Osteoblast (primary cell): Measurements from ENCODE around the gene PLEKHA7. TPM values are rescaled to one million over a fixed set of nuclear protein-coding genes. Genes with fewer than 3 reads are reported as not detected.

Experiments used
- DNase-seq: peaks from one replicate; pipeline ENCODE4 v3.0.0; 2011; ENCODE audit warnings: low spot score, mixed read lengths; ENCODE audit not compliant: insufficient read length; ENCODE audit errors: missing footprints
- H2AFZ ChIP-seq: 2 replicates; pipeline ENCODE4 v1.6.0; 2011; ENCODE audit warnings: mild to moderate bottlenecking, low read length
- H3K27ac ChIP-seq: 2 replicates; pipeline ENCODE4 v1.5.1; 2011; ENCODE audit warnings: mild to moderate bottlenecking, low read depth, low read length, moderate library complexity
- H3K27me3 ChIP-seq: 2 replicates; pipeline ENCODE4 v1.6.0; 2012; ENCODE audit warnings: mild to moderate bottlenecking, control low read depth, inconsistent platforms, low read length, moderate library complexity; ENCODE audit not compliant: insufficient read depth
- H3K36me3 ChIP-seq: 2 replicates; pipeline ENCODE4 v1.5.1; 2011; ENCODE audit warnings: mild to moderate bottlenecking, low read length, control low read depth, moderate library complexity; ENCODE audit not compliant: insufficient read depth
- H3K4me1 ChIP-seq: 2 replicates; pipeline ENCODE4 v1.5.1; 2011; ENCODE audit warnings: mild to moderate bottlenecking, low read length, control low read depth, moderate library complexity; ENCODE audit not compliant: insufficient read depth
- H3K4me2 ChIP-seq: 2 replicates; pipeline ENCODE4 v1.6.0; 2011; ENCODE audit warnings: mild to moderate bottlenecking, low read length; ENCODE audit not compliant: insufficient read depth
- H3K4me3 ChIP-seq: fragments of 200-600 bp; sonication (generic); 3 replicates; pipeline ENCODE4 v1.5.1; 2012; ENCODE audit warnings: mild to moderate bottlenecking, low read length, inconsistent platforms; ENCODE audit not compliant: insufficient read depth
- H3K79me2 ChIP-seq: 2 replicates; pipeline ENCODE4 v1.6.0; 2012; ENCODE audit warnings: mild to moderate bottlenecking, low read length, control low read depth, inconsistent platforms; ENCODE audit not compliant: insufficient read depth
- H3K9me3 ChIP-seq: 2 replicates; pipeline ENCODE4 v1.5.1; 2011; ENCODE audit warnings: low read depth, low read length, control low read depth
- H4K20me1 ChIP-seq: 2 replicates; pipeline ENCODE4 v1.6.0; 2012; ENCODE audit warnings: mild to moderate bottlenecking, low read length, control low read depth; ENCODE audit not compliant: insufficient read depth
- CTCF ChIP-seq: IDR thresholded peaks from 2 replicates; pipeline ENCODE4 v1.5.1; 2011; ENCODE audit warnings: mild to moderate bottlenecking, low read depth, low read length, moderate library complexity; ENCODE audit errors: extremely low read depth
- total RNA-seq: library from RNA; depleted of rRNA; stranded (reverse); fragments of >200 nt; gene quantifications from 2 replicates; pipeline ENCODE4 v1.2.3, GENCODE V29; 2012

The PLEKHA7 gene
- total RNA-seq, 1 donor: 1.1 TPM

DNA sequence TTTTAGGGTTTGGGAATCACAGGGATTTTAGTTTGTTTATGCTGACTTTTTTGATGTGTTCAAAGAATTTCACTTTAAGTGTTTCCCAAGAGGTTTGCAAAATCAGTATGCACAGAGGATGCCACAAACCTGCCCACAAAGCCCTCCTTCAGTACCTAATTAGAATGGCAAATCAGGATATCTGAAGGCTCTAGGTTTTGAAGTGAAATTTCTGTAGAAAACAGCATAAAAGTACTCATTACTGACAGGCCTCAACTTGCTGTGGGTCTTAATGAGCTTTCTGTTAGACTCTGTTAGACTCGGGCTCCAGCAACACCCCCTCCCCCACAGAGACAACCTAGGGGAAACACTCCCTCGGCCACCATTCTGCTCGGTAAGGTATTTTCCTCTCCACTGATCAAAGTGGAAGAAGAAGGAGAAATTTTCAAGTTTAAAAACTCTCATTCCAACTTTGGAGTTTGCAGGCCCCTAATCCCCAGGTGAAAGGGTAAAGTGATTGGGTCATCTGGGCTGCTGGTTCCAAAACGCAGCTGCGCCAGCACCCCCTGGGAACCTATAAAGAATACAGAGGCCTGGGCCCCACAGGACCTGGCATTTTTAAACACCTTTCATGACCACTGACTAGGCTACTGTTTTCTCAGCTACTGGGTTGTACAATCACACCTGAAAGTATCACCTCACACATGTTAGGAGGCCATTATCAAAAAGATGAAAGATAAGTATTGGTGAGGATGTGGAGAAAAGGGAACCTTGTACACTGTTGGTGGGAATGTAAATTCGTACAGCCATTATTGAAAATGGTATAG, 67.5 kb downstream of the PLEKHA7 start:
- no peak overlapping the region for H2AFZ ChIP-seq
- H3K9me3 ChIP-seq: no peaks in the 10 kb centered on the region
- no peaks in the 10 kb centered on the region for H3K79me2 ChIP-seq
- no peak overlapping the region for H3K4me3 ChIP-seq
- DNase-seq: no peak
- H3K4me2 ChIP-seq: no peak overlapping the region
- no peaks in the 10 kb centered on the region for H3K36me3 ChIP-seq
- H3K4me1 ChIP-seq: no peaks in the 10 kb centered on the region
- H3K27ac ChIP-seq: no peak overlapping the region
- no peaks in the 10 kb centered on the region for H4K20me1 ChIP-seq
- no peak for TF ChIP-seq CTCF
- H3K27me3 ChIP-seq: no peaks in the 10 kb centered on the region

- Histone ChIP-seq H3K79me2 (no peaks in the 10 kb centered on the region), H3K4me3 (no peak overlapping the region), H3K27me3 (no peaks in the 10 kb centered on the region), H3K4me2 (no peak overlapping the region), H3K4me1 (no peaks in the 10 kb centered on the region), H3K9me3 (no peaks in the 10 kb centered on the region), H4K20me1 (no peaks in the 10 kb centered on the region), H3K36me3 (no peaks in the 10 kb centered on the region), H3K27ac (no peak overlapping the region), H2AFZ (peak overlapping the region; percentile 61)
- DNase-seq: no peak
- TF ChIP-seq CTCF: peak; percentile 78
These were observed 68.3 kb downstream of the PLEKHA7 start for GRCh38 chr11:16945671-16946469.

- Histone ChIP-seq H3K79me2 (no peaks in the 10 kb centered on the region), H3K4me1 (no peaks in the 10 kb centered on the region), H3K27me3 (no peaks in the 10 kb centered on the region), H3K27ac (no peak overlapping the region), H3K4me3 (no peak overlapping the region), H2AFZ (no peak overlapping the region), H3K36me3 (no peaks in the 10 kb centered on the region), H4K20me1 (no peaks in the 10 kb centered on the region), H3K9me3 (no peaks in the 10 kb centered on the region), H3K4me2 (no peak overlapping the region)
- no peak for TF ChIP-seq CTCF
- DNase-seq: no peak
These were observed 71.3 kb downstream of the PLEKHA7 start for GRCh38 chr11:16942911-16943310.

DNA sequence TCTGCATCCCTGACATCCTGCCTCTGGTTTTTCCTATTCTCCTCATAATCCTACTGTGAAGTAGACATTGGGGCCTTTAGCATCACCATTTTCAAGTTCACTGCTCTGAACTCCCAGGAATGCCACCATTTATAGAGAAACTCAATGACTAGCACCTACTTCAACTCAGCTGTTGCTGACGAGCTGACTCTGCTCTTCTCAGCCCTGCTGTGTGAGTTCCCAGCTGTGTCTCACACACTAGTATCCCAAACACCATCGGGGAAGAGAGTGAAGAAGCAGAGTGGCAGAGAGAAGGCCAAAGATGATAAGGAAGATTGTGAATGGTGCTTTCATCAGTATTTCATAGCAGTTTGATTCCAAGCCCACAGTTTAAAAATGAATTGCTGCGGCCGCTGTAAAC, 71.9 kb downstream of the PLEKHA7 start:
- Histone ChIP-seq H3K4me3 (no peak overlapping the region), H2AFZ (no peak overlapping the region), H3K27me3 (no peaks in the 10 kb centered on the region), H4K20me1 (no peaks in the 10 kb centered on the region), H3K4me1 (no peaks in the 10 kb centered on the region), H3K27ac (no peak overlapping the region), H3K36me3 (no peaks in the 10 kb centered on the region), H3K9me3 (no peaks in the 10 kb centered on the region), H3K4me2 (no peak overlapping the region), H3K79me2 (no peaks in the 10 kb centered on the region)
- TF ChIP-seq CTCF: no peak
- DNase-seq: no peak
